SH-SY5Y (cell line): ENCODE results near the gene THSD4.

Experiments used
- GATA2 ChIP-seq: IDR thresholded peaks from 2 replicates; pipeline ENCODE4 v1.6.1; 2011; ENCODE audit warnings: mild to moderate bottlenecking, low read depth, low read length
- GATA3 ChIP-seq: IDR thresholded peaks from 2 replicates; pipeline ENCODE4 v1.6.1; 2011; ENCODE audit warnings: low read depth, mild to moderate bottlenecking, low read length, moderate library complexity

- TF ChIP-seq GATA3 (no peak), GATA2 (no peak)
These were observed 392.9 kb downstream of the THSD4 start for GRCh38 chr15:71508081-71508682.
